GM23338 (cell line): ENCODE results near the gene ITGB3. TPM values are rescaled to one million over a fixed set of nuclear protein-coding genes. Genes with fewer than 3 reads are reported as not detected.

Source experiments
- ATAC-seq: fragments of 200-7000 bp; cut with Tn5 transposase; 3 replicates; pipeline ENCODE4 v1.9.1; 2020
- DNase-seq: peaks from one replicate; pipeline ENCODE4 v3.0.0-alpha.2; 2015; ENCODE audit warnings: low spot score
- H2AFZ ChIP-seq: fragments of 200-600 bp; sonication (generic); 2 replicates; pipeline ENCODE4 v1.8.0; 2016; ENCODE audit warnings: antibody characterized with exemption, mild to moderate bottlenecking, moderate library complexity
- H3F3A ChIP-seq: fragments of 200-600 bp; sonication (generic); replicated peaks from 2 replicates; pipeline ENCODE4 v1.8.0; 2017; ENCODE audit warnings: antibody characterized with exemption, mixed run types, low read depth
- H3K27ac ChIP-seq: fragments of 200-600 bp; sonication (generic); 2 replicates; pipeline ENCODE4 v1.6.1; 2016; ENCODE audit warnings: low read depth
- H3K27me3 ChIP-seq: fragments of 200-600 bp; sonication (generic); 2 replicates; pipeline ENCODE4 v1.8.0; 2016; ENCODE audit warnings: mild to moderate bottlenecking, mixed run types, moderate library complexity; ENCODE audit not compliant: insufficient read depth
- H3K36me3 ChIP-seq: fragments of 200-600 bp; sonication (generic); 2 replicates; pipeline ENCODE4 v1.8.0; 2016; ENCODE audit warnings: mild to moderate bottlenecking; ENCODE audit not compliant: insufficient read depth
- H3K4me1 ChIP-seq: fragments of 200-600 bp; sonication (generic); 2 replicates; pipeline ENCODE4 v1.8.0; 2016; ENCODE audit warnings: mild to moderate bottlenecking, moderate library complexity; ENCODE audit not compliant: insufficient read depth
- H3K4me2 ChIP-seq: fragments of 200-600 bp; sonication (generic); 2 replicates; pipeline ENCODE4 v1.7.1; 2017; ENCODE audit warnings: mixed run types
- H3K4me3 ChIP-seq: fragments of 200-600 bp; sonication (generic); 2 replicates; pipeline ENCODE4 v1.6.1; 2016; ENCODE audit warnings: mixed run types
- H3K79me2 ChIP-seq: fragments of 200-600 bp; sonication (generic); replicated peaks from 2 replicates; pipeline ENCODE4 v1.8.0; 2017; ENCODE audit warnings: mild to moderate bottlenecking; ENCODE audit not compliant: insufficient read depth
- H3K9me2 ChIP-seq: fragments of 200-600 bp; sonication (generic); 2 replicates; pipeline ENCODE4 v1.8.0; 2017; ENCODE audit not compliant: insufficient read depth
- H4K20me1 ChIP-seq: fragments of 200-600 bp; sonication (generic); replicated peaks from 2 replicates; pipeline ENCODE4 v1.8.0; 2017; ENCODE audit warnings: mild to moderate bottlenecking; ENCODE audit not compliant: insufficient read depth
- H3K27ac Mint-ChIP-seq: 2 replicates; pipeline ENCODE4 v1.8.0; 2020; ENCODE audit warnings: inconsistent platforms, mild to moderate bottlenecking, moderate library complexity, mixed read lengths
- H3K27me3 Mint-ChIP-seq: 3 replicates; pipeline ENCODE4 v1.8.0; 2022; ENCODE audit warnings: low read depth, mild to moderate bottlenecking, moderate library complexity, mixed read lengths, inconsistent platforms; ENCODE audit not compliant: insufficient read depth, poor library complexity
- H3K36me3 Mint-ChIP-seq: 3 replicates; pipeline ENCODE4 v1.8.0; 2021; ENCODE audit warnings: low read depth, mild to moderate bottlenecking, inconsistent platforms, moderate library complexity, mixed read lengths
- H3K4me1 Mint-ChIP-seq: 3 replicates; pipeline ENCODE4 v1.8.0; 2020; ENCODE audit warnings: mild to moderate bottlenecking, inconsistent platforms, mixed read lengths
- H3K4me3 Mint-ChIP-seq: 3 replicates; pipeline ENCODE4 v1.8.0; 2021; ENCODE audit warnings: moderate library complexity, mild to moderate bottlenecking, inconsistent platforms, mixed read lengths
- H3K9me3 Mint-ChIP-seq: 3 replicates; pipeline ENCODE4 v1.8.0; 2020; ENCODE audit warnings: moderate library complexity, mild to moderate bottlenecking, inconsistent platforms, mixed read lengths
- CREB1 ChIP-seq: fragments of 250-450 bp; sonication (Bioruptor Pico); IDR thresholded peaks from 2 replicates; pipeline ENCODE4 v1.5.0; 2020; ENCODE audit warnings: low read depth, mild to moderate bottlenecking, moderate library complexity
- EZH2 ChIP-seq: fragments of 200-600 bp; sonication (generic); IDR thresholded peaks from one replicate; pipeline ENCODE4 v1.8.0; 2017; ENCODE audit warnings: antibody characterized with exemption, mild to moderate bottlenecking, low read depth; ENCODE audit not compliant: unreplicated experiment
- EZH2phosphoT487 ChIP-seq: fragments of 200-600 bp; sonication (generic); IDR thresholded peaks from one replicate; pipeline ENCODE4 v1.8.1; 2018; ENCODE audit warnings: antibody characterized with exemption; ENCODE audit not compliant: unreplicated experiment
- JUNB ChIP-seq: IDR thresholded peaks from one replicate; pipeline ENCODE4 v1.6.1; 2016; ENCODE audit warnings: antibody characterized with exemption; ENCODE audit not compliant: unreplicated experiment
- NANOG ChIP-seq: IDR thresholded peaks from 2 replicates; pipeline ENCODE4 v1.6.1; 2016; ENCODE audit warnings: antibody characterized with exemption, borderline replicate concordance
- POLR2AphosphoS5 ChIP-seq: IDR thresholded peaks from 2 replicates; pipeline ENCODE4 v1.6.1; 2016; ENCODE audit warnings: antibody characterized with exemption, low read depth
- REST ChIP-seq: IDR thresholded peaks from one replicate; pipeline ENCODE4 v1.6.1; 2018; ENCODE audit warnings: antibody characterized with exemption; ENCODE audit not compliant: unreplicated experiment
- STAT1 ChIP-seq: IDR thresholded peaks from one replicate; pipeline ENCODE4 v1.6.1; 2016; ENCODE audit warnings: antibody characterized with exemption; ENCODE audit not compliant: unreplicated experiment
- ZNF114 ChIP-seq: fragments of 250-450 bp; sonication (Bioruptor Pico); IDR thresholded peaks from 2 replicates; pipeline ENCODE4 v1.5.0; 2020; ENCODE audit warnings: mild to moderate bottlenecking, moderate library complexity
- ZNF331 ChIP-seq: fragments of 250-450 bp; sonication (Bioruptor Pico); IDR thresholded peaks from 2 replicates; pipeline ENCODE4 v1.5.0; 2020; ENCODE audit warnings: low read depth, mild to moderate bottlenecking, moderate library complexity
- polyA plus RNA-seq: library from polyadenylated mRNA; unstranded; fragments of >200 nt; fragmentation: Nextera tagmentation; extraction: Ambion mirVana; gene quantifications from 2 replicates; pipeline ENCODE4 v1.2.1, GENCODE V29; 2016
- total RNA-seq: library from RNA; depleted of rRNA; stranded (reverse); fragments of >200 nt; shearing (Covaris generic); gene quantifications from 2 replicates; pipeline ENCODE4 v1.2.3, GENCODE V29; 2014
- TF ChIP-seq, protein P1 (sequence below): fragments of 250-450 bp; sonication (Bioruptor Pico); IDR thresholded peaks from 2 replicates; pipeline ENCODE4 v1.5.0; 2020; ENCODE audit warnings: mild to moderate bottlenecking, moderate library complexity
- TF ChIP-seq, protein P2 (sequence below): IDR thresholded peaks from 2 replicates; pipeline ENCODE4 v1.6.1; 2016; ENCODE audit warnings: antibody characterized with exemption
- TF ChIP-seq, protein P3 (sequence below), 2 experiments: fragments of 200-600 bp in 1 of 2; sonication (generic) in 1 of 2; conservative IDR thresholded peaks; 2 replicates each; pipeline versions ENCODE4 v1.5.1 to v1.6.1; 2016 to 2017; ENCODE audit warnings: antibody characterized with exemption in 2 of 2, low read depth in 2 of 2, mild to moderate bottlenecking in 2 of 2, moderate library complexity in 1 of 2

The ITGB3 gene
- total and polyA plus RNA-seq, 2 experiments from 2014 or later = 0.52 TPM; not detected in 1

DNA sequence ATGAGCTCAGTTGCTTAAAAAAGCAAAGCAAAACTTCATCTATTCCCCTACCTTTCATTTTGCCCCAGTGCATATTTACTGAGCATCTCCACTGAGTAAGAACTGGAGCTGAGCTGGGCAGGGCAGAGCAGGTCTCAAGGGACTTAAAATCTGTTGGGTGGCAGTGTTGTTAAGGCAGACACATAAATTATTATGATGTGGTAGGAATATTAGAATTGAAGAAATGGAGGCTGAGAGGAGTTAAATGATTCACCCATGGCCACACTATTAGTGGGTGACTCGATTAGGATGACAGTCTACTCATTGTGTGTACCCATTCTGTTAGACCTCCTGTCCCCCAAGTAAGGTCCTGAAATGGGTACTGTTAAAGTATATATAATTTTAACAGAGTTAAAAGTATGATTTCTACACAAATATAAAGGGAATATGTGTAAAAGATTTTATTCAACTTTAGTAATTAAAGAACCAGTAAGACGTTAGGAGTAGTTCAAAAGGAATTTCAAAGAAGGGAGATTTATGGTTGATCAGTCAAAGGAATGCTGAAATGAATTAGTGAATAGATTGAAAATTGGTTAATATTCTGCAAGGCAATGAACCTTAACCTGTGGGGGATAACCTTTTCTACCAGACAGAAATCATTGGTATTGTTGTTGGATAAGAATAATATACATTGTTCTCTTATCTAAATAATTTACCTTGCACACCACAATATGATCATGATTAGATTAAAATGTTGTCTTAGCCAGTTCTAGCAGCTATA is 17.5 kb downstream of the ITGB3 start:
- H3K27ac Mint-ChIP-seq = no peak overlapping the region
- Histone ChIP-seq H2AFZ (no peak overlapping the region), H3K27me3 (no peaks in the 10 kb centered on the region), H3K79me2 (no peaks in the 10 kb centered on the region), H3K9me2 (peaks cover 10% of the 10 kb centered on the region; the same call in 1 of the 2 replicates), H3K4me2 (no peak overlapping the region), H4K20me1 (no peaks in the 10 kb centered on the region), H3F3A (no peaks in the 10 kb centered on the region), H3K4me1 (peaks cover 12% of the 10 kb centered on the region), H3K4me3 (no peak overlapping the region), H3K27ac (no peak overlapping the region), H3K36me3 (no peaks in the 10 kb centered on the region; the same call in 1 of the 2 replicates)
- H3K4me3 Mint-ChIP-seq = no peak overlapping the region
- DNase-seq = no peak
- peaks cover 8% of the 10 kb centered on the region for H3K36me3 Mint-ChIP-seq
- H3K27me3 Mint-ChIP-seq = peaks cover 7% of the 10 kb centered on the region
- peaks cover 15% of the 10 kb centered on the region for H3K9me3 Mint-ChIP-seq
- H3K4me1 Mint-ChIP-seq = peaks cover 24% of the 10 kb centered on the region
- ATAC-seq = no peak
- TF ChIP-seq JUNB (no peak), EZH2phosphoT487 (no peak), ZNF114 (CRISPR knock-in tag) (no peak), CREB1 (CRISPR knock-in tag) (no peak), REST (no peak), ZNF331 (no peak), POLR2AphosphoS5 (no peak), NANOG (no peak), EZH2 (no peak), STAT1 (no peak)
- TF ChIP-seq, protein P1, sequence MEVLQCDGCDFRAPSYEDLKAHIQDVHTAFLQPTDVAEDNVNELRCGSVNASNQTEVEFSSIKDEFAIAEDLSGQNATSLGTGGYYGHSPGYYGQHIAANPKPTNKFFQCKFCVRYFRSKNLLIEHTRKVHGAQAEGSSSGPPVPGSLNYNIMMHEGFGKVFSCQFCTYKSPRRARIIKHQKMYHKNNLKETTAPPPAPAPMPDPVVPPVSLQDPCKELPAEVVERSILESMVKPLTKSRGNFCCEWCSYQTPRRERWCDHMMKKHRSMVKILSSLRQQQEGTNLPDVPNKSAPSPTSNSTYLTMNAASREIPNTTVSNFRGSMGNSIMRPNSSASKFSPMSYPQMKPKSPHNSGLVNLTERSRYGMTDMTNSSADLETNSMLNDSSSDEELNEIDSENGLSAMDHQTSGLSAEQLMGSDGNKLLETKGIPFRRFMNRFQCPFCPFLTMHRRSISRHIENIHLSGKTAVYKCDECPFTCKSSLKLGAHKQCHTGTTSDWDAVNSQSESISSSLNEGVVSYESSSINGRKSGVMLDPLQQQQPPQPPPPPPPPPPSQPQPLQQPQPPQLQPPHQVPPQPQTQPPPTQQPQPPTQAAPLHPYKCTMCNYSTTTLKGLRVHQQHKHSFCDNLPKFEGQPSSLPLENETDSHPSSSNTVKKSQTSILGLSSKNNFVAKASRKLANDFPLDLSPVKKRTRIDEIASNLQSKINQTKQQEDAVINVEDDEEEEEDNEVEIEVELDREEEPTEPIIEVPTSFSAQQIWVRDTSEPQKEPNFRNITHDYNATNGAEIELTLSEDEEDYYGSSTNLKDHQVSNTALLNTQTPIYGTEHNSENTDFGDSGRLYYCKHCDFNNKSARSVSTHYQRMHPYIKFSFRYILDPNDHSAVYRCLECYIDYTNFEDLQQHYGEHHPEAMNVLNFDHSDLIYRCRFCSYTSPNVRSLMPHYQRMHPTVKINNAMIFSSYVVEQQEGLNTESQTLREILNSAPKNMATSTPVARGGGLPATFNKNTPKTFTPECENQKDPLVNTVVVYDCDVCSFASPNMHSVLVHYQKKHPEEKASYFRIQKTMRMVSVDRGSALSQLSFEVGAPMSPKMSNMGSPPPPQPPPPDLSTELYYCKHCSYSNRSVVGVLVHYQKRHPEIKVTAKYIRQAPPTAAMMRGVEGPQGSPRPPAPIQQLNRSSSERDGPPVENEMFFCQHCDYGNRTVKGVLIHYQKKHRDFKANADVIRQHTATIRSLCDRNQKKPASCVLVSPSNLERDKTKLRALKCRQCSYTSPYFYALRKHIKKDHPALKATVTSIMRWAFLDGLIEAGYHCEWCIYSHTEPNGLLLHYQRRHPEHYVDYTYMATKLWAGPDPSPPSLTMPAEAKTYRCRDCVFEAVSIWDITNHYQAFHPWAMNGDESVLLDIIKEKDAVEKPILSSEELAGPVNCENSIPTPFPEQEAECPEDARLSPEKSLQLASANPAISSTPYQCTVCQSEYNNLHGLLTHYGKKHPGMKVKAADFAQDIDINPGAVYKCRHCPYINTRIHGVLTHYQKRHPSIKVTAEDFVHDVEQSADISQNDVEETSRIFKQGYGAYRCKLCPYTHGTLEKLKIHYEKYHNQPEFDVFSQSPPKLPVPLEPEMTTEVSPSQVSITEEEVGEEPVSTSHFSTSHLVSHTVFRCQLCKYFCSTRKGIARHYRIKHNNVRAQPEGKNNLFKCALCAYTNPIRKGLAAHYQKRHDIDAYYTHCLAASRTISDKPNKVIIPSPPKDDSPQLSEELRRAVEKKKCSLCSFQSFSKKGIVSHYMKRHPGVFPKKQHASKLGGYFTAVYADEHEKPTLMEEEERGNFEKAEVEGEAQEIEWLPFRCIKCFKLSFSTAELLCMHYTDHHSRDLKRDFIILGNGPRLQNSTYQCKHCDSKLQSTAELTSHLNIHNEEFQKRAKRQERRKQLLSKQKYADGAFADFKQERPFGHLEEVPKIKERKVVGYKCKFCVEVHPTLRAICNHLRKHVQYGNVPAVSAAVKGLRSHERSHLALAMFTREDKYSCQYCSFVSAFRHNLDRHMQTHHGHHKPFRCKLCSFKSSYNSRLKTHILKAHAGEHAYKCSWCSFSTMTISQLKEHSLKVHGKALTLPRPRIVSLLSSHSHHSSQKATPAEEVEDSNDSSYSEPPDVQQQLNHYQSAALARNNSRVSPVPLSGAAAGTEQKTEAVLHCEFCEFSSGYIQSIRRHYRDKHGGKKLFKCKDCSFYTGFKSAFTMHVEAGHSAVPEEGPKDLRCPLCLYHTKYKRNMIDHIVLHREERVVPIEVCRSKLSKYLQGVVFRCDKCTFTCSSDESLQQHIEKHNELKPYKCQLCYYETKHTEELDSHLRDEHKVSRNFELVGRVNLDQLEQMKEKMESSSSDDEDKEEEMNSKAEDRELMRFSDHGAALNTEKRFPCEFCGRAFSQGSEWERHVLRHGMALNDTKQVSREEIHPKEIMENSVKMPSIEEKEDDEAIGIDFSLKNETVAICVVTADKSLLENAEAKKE (CRISPR knock-in tag) = no peak
- TF ChIP-seq, protein P2, sequence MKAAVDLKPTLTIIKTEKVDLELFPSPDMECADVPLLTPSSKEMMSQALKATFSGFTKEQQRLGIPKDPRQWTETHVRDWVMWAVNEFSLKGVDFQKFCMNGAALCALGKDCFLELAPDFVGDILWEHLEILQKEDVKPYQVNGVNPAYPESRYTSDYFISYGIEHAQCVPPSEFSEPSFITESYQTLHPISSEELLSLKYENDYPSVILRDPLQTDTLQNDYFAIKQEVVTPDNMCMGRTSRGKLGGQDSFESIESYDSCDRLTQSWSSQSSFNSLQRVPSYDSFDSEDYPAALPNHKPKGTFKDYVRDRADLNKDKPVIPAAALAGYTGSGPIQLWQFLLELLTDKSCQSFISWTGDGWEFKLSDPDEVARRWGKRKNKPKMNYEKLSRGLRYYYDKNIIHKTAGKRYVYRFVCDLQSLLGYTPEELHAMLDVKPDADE = no peak
- TF ChIP-seq, protein P3, sequence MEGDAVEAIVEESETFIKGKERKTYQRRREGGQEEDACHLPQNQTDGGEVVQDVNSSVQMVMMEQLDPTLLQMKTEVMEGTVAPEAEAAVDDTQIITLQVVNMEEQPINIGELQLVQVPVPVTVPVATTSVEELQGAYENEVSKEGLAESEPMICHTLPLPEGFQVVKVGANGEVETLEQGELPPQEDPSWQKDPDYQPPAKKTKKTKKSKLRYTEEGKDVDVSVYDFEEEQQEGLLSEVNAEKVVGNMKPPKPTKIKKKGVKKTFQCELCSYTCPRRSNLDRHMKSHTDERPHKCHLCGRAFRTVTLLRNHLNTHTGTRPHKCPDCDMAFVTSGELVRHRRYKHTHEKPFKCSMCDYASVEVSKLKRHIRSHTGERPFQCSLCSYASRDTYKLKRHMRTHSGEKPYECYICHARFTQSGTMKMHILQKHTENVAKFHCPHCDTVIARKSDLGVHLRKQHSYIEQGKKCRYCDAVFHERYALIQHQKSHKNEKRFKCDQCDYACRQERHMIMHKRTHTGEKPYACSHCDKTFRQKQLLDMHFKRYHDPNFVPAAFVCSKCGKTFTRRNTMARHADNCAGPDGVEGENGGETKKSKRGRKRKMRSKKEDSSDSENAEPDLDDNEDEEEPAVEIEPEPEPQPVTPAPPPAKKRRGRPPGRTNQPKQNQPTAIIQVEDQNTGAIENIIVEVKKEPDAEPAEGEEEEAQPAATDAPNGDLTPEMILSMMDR (conservative IDR thresholded peaks at IDR 0.05; ENCODE audit: low read depth in 2 of 2) = no peak
